Measurements from ENCODE around the gene LRRC43. TPM values are rescaled to one million over a fixed set of nuclear protein-coding genes. Genes with fewer than 3 reads are reported as not detected.

Gene LRRC43
- total and polyA plus RNA-seq, 2 of the 4 experiments (the other 2 are of a cell fraction), result 0.26 to 0.36 TPM

- ATAC-seq (ENCODE audit: low read depth) (no peak), DNase-seq (no peak)
- H3K4me2 ChIP-seq (ENCODE audit: low read depth, low read length), result no peak overlapping the region
- CTCF ChIA-PET, result no interaction called here
- H3K9me3 ChIP-seq (ENCODE audit: control insufficient read depth, insufficient read depth, low read length), result no peaks in the 10 kb centered on the region
- in situ Hi-C loops (cut with MboI; ENCODE audit: low sequenced_read_pairs) (no loop called here), dilution Hi-C loops (cut with HindIII; ENCODE audit: low sequenced_read_pairs, unreplicated experiment) (no loop called here), intact Hi-C loops (cut with micrococcal nuclease) (no loop called here)
- H2BK5ac ChIP-seq (ENCODE audit: low read depth, low read length, poor library complexity, severe bottlenecking), result no peak overlapping the region
- H3K18ac ChIP-seq (ENCODE audit: low read depth, low read length), result no peak overlapping the region
- H3K9me1 ChIP-seq (ENCODE audit: insufficient read depth, low read length), result peaks cover 3% of the 10 kb centered on the region; the same call in 1 of the 2 replicates
- no peak overlapping the region for H4K8ac ChIP-seq (ENCODE audit: low read depth in 2 of 2, low read length in 2 of 2)
- H3K4ac ChIP-seq (ENCODE audit: low read depth, low read length), result no peak overlapping the region
- no peak overlapping the region for H2BK20ac ChIP-seq (ENCODE audit: low read depth, low read length)
- no peak overlapping the region for H3K14ac ChIP-seq (replicated peaks; ENCODE audit: low read depth, low read length)
- H2AK9ac ChIP-seq (replicated peaks; ENCODE audit: low read depth, low read length, poor library complexity), result no peak overlapping the region
- no TSS peak for BruUV-seq (replicated peaks)
- H4K5ac ChIP-seq (ENCODE audit: low read depth, low read length), result no peak overlapping the region
- H3K23ac ChIP-seq (ENCODE audit: low read depth, low read length), result no peak overlapping the region
- no peaks in the 10 kb centered on the region for H3K27me3 ChIP-seq (ENCODE audit: control insufficient read depth, insufficient read depth, low read length)
- no peak overlapping the region for H3K56ac ChIP-seq (ENCODE audit: extremely low read depth, insufficient read depth, low read length)
- H2BK15ac ChIP-seq (ENCODE audit: low read depth, low read length), result no peak overlapping the region
- no peak overlapping the region for H2AFZ ChIP-seq (replicated peaks; ENCODE audit: low read length, poor library complexity)
- no peaks in the 10 kb centered on the region for H4K20me1 ChIP-seq (ENCODE audit: insufficient read depth, low read length)
- no peak overlapping the region for H3K9ac ChIP-seq (ENCODE audit: low read depth, low read length)
- H4K91ac ChIP-seq (ENCODE audit: insufficient read depth, low read depth, low read length), result no peak overlapping the region
- peaks cover 69% of the 10 kb centered on the region for H3K36me3 ChIP-seq (ENCODE audit: control insufficient read depth, insufficient read depth, low read length)
- POLR2A ChIA-PET (ENCODE audit: unreplicated experiment), result no interaction called here
- no peak overlapping the region for H3K4me3 ChIP-seq (ENCODE audit: insufficient read depth, low read depth, low read length)
- H2BK120ac ChIP-seq (ENCODE audit: low read depth, low read length), result no peak overlapping the region
- TF ChIP-seq POLR2A (IDR thresholded peaks at IDR 0.05; ENCODE audit: low read depth, low read length), result no peak
- no peak for TF ChIP-seq ELK1 (IDR thresholded peaks at IDR 0.05; ENCODE audit: borderline replicate concordance, low read depth, low read length)
- no peak for TF ChIP-seq MAZ (IDR thresholded peaks at IDR 0.05; ENCODE audit: borderline replicate concordance, low read depth, low read length)
- TF ChIP-seq MAFK (IDR thresholded peaks at IDR 0.05; ENCODE audit: low read depth, low read length), result no peak
- TF ChIP-seq CTCF (conservative IDR thresholded peaks at IDR 0.05; ENCODE audit: low read depth, low read length), result no peak
- no peak for TF ChIP-seq CEBPB (IDR thresholded peaks at IDR 0.05; ENCODE audit: low read depth, low read length)
- no peak for TF ChIP-seq RAD21 (IDR thresholded peaks at IDR 0.05; ENCODE audit: low read length)
- TF ChIP-seq CHD1 (IDR thresholded peaks at IDR 0.05; ENCODE audit: low read depth, low read length), result no peak
- TF ChIP-seq MXI1 (IDR thresholded peaks at IDR 0.05; ENCODE audit: borderline replicate concordance, low read depth, low read length), result no peak
- no peak for TF ChIP-seq NFE2L2 (IDR thresholded peaks at IDR 0.05; ENCODE audit: low read depth, low read length)
- TF ChIP-seq RFX5 (IDR thresholded peaks at IDR 0.05; ENCODE audit: low read depth, low read length), result no peak
- TF ChIP-seq SMC3 (IDR thresholded peaks at IDR 0.05; ENCODE audit: low read depth, low read length), result no peak
- TF ChIP-seq USF2 (IDR thresholded peaks at IDR 0.05; ENCODE audit: low read depth, low read length), result no peak
- TF ChIP-seq BHLHE40 (IDR thresholded peaks at IDR 0.05; ENCODE audit: low read depth, low read length), result no peak
- WGBS, 2 experiments (ENCODE audit: extremely low coverage in 2 of 2, insufficient read length in 1 of 2), result 97% methylated on average over 6 of the region's 11 CpGs; no CpG with 5 or more reads in 1 of the 2 experiments
- H2AK5ac ChIP-seq (ENCODE audit: low read depth, low read length), result no peak overlapping the region
- H3K27ac ChIP-seq (ENCODE audit: insufficient read depth, low read length), result no peak overlapping the region
- H3K4me1 ChIP-seq (ENCODE audit: control insufficient read depth, insufficient read depth, low read length), result no peaks in the 10 kb centered on the region
- H3K79me1 ChIP-seq (ENCODE audit: low read depth in 1 of 2, low read length in 2 of 2), result no peaks in the 10 kb centered on the region
These were observed 44.3 kb upstream of the LRRC43 start for GRCh38 chr12:122138616-122139015.

Measured in IMR-90 (cell line).